Inferior parietal cortex (tissue), 1 donor: ENCODE data around the gene ARID1B.
"Not testable (repeated sequence)": the region's sequence is repeated elsewhere in the genome, so short reads cannot be mapped to it uniquely, and the experiment has no call there.

Experiments used
- DNase-seq: peaks from one replicate; pipeline ENCODE4 v3.0.0-alpha.2; 2016; ENCODE audit errors: extremely low spot score

ARID1B gene

DNA sequence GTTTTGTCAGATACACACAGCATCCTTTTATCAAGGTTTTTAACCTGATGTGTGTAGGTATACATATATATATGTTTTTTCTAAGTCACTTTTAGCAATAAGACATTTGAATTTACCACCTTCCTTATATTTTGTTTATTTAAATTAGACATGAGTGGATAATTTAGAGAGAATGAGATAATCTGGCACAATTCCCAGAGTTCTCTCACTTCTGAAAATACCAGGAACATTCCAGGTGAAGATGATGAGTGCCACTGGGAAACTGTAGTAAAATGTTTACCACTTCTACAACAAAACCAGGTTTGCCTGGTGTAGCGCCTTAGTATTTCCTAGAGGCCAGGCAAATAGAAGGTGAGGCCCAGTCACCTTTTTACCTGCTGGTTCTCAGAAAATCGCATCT is 356.7 kb downstream of the ARID1B start:
- no peak for DNase-seq

DNA sequence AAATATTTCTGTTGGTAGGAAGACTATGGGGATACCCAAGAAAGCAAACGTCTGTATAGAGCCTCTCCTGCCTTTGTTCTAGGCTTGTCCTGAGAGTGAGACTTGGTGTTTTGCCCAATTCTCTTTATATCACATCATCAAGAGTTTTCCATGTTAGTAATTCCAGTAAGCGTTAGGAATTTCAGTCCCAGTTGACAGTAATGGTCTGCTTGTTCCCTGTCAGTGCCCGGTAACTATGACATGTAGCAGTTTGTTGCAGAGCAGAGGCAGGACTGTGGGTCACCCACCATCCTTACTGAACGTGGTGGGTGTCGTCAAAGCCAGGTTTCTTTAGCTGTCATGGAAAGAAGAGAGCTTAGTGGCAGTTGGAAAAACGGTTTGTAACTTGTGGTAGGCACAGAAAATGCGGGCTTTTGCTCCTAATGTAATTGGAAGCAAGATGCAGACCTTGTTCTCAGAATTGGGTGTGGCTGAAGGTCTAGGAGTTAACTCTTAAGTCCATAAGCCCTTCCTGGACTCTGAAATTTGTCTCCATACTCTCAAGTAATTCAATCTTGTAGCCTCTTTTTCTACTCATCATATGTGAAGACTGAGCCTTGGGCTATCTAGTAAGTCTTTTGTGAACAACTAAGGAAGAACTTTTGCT is 357.3 kb downstream of the ARID1B start:
- DNase-seq = no peak

DNA sequence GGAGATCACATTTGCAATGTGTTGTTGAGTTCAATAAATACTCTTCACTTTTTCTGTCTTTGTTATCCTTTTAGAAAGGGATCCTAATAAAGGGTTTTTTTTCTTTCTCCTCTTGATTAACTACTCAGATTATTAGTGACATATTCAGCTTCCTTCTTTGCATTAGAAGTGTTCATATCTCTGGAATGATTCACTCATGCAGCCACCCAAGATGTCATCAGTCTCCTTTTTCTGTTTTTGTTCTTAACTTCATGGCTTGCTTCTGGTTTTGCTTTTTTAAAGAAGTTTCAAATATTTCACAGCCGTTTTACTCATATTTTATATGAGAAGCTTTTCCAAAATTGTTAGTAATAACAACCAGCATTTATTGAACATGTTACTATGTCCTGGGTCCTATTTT is 358.5 kb downstream of the ARID1B start:
- DNase-seq = no peak

DNA sequence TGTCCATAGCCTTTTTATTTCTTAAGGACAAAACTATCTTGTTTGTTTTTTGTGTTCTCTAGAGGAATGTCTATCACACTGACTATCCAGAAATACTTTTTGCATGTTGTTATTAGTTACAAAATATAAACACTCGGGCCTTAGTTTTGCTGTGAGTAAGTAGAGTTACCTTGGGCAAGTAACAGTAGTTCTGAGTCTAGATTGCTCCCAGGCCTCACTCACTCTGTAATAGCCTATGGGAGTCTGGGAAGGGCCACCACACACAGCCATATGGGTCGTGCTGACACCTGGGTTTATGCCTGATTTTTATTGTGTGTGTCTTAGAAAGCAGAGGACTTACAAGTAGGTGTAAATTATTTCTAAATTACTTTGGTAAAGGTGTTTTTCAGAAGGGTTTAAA is 360.3 kb downstream of the ARID1B start:
- no peak for DNase-seq

DNA sequence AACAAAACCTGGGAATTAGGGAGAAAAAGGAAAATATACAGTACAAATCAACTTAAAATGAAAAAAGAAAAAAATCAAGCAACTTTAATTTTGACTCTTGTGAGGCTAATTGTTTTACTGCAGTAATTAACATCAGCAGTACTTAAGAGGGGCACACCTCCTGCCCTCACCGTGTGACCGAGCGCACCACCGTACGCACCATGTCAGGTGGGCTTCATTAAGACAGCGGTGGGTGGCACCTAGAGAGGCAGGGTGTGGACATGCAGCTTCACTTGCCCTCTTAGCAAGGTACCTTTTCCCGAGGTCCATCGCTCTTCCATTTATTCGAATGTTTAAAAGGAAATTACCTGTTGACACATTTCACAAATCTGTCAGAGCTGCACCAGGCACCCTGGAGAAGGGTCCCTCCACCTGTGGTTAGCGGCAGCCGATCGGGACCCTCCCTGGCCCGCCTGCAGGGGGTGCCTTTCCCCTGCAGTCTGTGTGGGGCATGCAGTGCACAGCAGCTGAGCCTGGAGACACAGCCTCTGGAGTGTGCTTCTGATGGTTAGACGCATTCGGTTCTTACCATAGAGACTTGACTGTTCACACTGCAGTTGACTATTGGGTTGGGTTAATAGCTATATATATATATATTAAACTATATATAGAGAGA is 362.0 kb downstream of the ARID1B start:
- DNase-seq = no peak

DNA sequence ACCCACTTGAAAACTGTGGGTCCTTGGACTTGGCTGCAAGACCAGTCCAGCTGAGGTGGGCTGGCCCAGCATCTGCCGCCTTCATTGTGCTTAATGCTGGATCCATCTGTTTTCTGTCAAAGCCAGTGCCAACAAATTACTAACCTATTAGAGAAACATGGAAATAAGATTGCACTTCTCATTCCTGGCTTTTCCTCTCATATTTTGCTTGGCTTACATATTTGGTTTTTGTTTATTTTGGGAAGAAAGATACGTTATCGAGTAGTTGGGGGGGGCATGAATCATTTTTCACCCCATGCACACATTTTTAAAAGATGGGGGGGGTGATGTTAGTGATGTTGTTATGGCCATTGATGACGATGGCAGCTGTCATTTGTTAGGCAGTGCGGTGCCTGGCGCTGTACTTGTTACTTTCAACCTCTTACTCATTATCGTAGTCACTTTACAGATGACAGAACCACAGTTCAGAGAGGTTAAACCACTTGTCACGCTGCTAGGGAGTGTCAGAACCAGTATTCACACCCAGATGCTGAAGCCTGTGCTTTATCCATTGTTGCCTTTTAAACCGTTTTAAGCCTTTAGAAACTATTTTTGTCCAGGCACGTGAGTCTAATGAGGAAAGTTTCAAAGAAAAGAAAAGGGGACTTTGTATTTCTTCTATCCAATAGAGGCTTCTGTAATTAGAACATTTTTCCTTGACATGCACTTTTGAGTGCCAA is 366.2 kb downstream of the ARID1B start:
- DNase-seq = no peak

DNA sequence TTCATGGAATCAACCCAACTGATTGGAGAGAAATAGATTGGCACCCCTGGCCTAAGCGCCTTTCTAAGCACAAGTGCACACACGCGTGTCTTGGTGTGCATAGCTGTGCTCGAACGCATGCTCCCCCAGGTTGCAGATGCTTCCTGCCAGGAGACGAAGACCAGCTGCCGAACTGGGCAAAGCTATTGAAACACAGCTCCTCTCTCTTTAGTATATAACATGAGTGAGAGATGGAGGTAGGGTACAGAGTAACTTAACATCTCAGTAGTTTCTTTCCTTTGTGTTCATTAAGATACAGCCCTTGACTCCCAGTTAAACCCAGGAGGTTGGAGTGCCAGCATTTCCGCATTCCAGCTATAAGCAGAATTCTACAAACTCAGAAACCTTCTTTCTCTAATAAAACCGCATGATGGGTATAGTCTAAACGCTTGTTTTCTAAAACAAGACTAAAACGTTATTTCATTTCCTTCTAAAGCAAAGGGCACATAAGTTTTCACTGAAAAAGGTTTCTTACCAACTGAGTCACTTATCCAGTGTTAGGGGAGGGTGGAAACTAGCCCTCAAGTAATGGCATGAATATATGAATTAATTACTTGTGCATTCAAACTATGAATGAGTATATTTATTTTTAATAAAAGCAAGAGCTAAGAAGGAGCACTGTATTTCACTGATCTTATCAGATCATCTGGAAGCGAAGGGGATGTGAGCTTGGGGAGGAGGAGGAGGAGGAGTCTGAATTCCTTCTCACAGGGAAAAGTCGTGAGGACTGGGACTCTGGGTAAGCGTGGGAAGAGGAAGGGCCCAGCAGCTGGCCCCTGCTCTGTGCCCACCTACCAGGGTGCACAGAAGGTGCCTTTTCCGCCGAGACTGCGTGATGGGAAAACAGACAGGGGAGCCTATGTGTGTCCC is 367.0 kb downstream of the ARID1B start:
- DNase-seq = no peak

DNA sequence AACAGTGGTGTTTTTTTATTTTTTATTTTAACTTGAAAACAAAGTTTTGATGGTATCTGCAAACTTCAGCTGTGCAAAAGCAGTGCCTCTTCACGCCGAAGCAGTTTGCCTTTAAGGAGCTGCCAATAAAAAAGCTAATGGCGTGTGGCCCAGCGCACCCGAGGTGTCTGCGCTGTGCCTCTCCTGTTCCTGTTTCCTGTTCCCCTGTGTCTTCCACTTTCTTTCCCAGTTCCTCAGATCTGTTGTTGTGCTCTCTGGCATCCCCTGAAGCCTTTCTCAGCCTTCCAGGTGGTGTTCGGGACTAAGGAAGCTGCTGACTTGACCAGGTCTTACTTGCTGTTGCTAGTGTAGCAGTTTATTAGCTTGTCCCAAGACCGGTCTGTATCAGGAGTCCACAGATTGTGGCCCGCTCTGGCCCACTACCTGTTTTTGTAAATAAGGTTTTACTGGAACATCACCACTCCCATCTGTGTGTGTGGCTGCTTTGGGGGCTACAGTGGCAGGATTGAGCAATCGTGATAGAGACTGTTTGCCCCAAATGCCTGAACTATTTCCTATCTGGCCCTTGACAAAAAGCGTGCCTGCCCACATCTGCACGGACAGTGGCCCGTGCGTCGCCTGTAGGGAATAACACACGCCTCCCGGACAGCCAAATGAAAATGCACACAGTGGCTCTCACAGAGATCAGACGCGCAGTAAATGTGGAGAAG is 367.8 kb downstream of the ARID1B start:
- DNase-seq = no peak

DNA sequence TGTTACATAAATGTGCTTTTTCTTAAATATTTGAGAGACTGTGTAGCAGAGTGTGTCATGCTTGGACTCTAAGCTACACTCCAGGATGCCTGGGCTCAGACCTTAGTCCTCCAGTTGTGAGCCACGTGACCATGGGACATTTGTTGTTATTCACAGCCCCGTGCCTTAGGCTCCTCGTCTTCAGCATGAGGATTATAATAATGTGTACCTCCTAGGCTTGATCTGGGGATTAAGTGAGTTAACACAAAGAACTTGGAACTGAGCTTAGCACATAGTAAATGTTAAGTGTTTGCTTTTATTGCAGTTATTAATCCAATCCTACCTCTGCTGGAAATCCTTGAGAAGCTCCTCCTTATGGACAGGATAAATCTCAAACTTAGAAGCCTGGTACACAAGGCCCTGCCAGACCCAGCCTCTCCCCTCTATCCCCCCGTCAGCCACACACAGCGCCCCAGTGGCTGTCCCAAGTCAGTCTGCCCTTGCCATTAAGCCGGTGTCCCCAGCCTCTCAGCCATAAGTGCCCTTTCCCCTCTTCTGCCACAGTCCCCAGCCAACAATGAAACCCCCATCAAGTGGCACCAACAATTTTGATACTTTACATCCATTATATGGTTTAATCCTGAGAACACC is 368.6 kb downstream of the ARID1B start:
- DNase-seq = no peak

DNA sequence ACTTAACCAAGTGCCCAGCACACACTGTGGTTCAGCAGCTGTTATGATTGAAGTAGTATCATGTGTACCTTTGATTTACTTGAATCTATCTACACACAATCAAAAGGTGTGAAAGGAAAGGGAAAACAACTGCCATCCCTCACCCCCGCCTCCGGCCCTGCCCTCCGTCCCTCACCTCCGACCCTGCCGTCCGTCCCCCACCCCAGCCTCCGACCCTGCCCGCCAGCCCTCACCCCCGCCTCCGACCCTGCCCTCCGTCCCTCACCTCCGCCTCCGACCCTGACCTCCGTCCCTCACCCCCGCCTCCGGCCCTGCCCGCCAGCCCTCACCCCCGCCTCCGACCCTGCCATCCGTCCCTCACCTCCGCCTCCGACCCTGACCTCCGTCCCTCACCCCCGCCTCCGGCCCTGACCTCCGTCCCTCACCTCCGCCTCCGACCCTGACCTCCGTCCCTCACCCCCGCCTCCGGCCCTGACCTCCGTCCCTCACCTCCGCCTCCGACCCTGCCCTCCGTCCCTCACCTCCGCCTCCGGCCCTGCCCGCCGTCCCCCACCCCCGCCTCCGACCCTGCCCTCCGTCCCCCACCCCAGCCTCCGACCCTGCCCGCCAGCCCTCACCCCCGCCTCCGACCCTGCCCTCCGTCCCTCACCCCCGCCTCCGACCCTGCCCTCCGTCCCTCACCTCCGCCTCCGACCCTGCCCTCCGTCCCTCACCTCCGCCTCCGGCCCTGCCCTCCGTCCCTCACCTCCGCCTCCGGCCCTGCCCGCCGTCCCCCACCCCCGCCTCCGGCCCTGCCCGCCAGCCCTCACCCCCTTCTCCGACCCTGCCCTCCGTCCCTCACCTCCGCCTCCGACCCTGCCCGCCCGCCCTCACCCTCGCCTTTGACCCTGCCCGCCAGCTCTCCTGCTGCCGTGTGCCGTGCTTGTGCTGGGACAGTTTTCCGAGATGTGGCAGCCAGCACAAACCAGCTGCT is 370.2 kb downstream of the ARID1B start:
- not testable (repeated sequence) for DNase-seq

DNA sequence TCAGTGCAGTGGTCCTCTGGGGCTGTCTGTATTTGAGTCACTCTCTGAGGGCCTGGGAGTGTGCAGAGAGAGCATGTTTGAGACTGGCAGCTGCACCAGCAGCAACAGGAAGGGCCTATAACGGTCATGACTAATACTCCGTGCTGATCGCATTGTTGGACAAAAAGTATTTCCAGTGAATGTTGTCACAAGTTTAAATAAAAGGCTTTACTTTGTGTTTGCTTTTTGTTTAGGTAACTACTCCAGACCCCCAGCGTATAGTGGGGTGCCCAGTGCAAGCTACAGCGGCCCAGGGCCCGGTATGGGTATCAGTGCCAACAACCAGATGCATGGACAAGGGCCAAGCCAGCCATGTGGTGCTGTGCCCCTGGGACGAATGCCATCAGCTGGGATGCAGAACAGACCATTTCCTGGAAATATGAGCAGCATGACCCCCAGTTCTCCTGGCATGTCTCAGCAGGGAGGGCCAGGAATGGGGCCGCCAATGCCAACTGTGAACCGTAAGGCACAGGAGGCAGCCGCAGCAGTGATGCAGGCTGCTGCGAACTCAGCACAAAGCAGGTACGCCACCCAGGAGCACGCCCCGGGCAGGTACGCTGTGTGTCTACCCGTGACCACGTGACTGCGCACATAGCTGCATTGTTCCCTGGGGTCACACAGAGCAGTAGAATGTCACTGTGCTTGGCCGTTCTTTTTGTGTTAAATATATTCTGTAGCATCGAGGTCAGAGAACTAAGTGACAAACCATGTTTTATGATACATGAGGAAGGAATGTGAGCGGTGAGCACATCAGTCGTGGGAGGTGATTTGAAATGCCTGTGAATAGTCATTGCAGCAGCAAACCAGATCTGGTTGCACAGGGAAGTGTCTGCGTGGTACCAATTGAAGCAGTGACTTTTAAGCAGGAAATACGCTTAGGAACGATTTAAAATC is 371.5 kb downstream of the ARID1B start:
- DNase-seq = peak; percentile 69

DNA sequence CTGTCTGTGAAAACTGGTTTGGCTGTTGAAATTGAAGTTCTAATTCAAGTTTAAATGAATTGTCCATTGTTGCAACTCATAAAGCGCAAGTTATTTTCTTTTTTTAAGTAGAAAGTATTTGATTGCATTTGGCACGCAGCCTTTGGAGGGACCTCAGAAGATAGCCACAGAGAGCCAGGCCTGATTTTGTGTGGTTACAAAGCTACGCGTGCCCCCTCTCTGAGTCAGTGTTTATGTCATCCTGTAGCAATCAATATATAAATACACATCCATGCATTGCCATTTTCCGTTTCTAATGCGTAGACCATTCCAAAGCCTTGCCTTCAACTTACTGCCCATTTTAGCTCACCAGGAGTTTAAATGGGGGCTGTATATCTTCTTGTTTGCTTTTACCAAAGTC is 372.9 kb downstream of the ARID1B start:
- no peak for DNase-seq

DNA sequence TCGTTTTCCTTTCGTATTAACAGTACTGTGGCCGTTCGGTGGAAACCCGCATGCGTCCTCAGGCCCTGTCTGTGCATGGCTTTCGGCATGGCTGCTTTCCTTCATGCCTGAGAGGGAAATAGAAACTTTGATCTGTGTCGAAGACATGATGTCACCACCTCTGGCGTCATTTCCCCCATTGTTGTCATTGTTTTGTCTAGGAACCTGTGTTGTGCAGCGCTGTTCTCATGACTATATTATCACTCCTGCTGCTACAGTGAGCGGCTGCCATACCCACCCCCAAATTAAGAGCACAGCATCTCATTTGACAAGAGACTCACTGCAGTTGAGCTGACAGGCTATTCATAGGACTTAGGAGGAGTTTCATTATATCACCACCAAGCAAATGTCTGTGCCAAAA is 373.9 kb downstream of the ARID1B start:
- no peak for DNase-seq

DNA sequence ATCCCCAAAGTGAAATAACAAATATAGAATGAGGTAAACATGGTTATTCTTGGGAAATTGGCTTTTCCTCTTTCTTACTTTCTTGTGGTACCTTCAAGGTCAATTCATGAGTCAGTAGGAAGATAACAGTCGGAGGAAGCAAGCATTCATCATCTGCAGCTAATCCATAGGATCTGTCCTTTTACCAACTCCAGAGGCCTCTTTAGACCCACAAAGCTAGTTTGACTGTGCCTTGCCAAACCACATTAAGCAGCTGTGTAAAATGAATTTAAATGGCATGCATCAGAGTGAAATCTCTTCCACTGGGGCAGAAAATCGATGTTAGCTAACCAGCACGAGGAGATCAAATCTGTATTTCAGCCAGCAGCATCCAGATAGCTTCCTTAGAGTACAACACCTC is 374.8 kb downstream of the ARID1B start:
- DNase-seq = no peak

DNA sequence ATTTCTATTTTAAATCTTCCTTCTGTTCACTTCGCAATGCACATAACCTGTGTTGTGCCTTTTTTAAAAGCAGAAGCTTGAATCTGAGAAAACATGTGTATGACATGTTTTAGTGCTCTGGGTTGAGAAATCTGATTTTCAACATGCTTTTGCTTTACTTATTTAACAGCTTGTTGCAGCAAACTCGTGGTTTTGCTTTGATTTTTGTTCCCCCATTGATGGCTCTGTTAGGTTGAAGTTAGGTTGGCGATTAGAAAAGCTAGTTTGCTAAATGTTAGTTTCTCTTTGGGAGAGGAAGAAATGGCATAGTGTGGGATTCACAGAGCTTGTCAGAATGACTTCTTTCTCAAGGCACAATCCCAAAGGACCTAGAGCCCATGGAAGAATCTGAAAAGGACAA is 375.4 kb downstream of the ARID1B start:
- no peak for DNase-seq

DNA sequence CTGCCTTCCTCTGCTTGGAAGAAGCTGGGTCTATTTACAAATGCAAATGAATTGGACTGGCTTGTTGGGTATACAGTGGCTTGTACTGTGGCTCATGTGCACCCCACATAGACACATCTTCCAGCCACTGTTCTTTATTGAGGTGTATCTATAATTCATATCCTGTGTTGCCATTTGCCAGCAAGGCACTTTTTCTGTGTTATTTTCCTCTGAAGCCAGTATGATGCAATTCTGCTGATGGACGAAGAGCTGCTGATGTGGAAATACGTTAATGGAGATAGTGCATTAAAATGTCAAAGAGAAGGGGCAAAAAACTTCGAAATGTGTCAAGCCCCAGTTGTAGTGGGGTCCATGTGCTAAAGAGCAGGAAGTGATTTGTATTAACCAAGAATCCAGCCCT is 378.6 kb downstream of the ARID1B start:
- no peak for DNase-seq

DNA sequence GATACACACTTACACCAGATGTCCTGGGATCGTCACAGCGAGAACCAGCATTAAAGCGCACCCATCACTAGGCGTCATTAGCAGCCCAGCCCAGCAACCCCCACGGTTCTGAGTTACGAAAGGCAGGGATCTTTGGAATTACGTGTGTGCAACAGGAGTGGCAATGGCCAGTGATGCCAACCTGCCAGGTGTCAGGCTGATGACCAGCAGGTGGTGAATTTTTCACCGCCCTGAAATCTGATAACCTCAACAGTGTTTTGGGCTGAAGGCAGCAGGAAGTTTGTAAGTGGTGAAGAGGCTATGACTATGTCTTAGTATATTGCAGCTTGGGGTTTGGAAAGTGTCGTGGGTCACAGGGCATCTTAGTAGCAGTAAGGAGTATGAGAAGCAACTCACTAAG is 380.1 kb downstream of the ARID1B start:
- no peak for DNase-seq

DNA sequence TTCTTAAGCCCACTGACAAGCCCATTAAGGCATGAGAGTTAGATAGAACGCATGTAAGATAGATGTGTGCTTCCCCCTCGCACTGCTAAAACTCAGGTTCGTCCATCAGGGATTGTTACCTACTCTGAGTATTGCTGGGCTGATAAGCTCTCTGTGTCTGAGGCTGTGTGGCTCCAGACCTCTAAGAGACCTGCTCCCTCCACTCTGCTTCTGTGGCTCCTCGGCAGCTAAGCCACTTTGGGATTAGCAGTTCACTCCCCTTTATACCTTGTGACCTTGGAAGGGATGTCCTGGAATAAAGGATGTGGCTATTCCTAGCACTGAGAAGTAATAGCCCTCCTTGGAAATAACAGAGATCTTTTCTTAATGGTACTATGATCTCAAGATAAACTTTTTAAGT is 381.3 kb downstream of the ARID1B start:
- no peak for DNase-seq

DNA sequence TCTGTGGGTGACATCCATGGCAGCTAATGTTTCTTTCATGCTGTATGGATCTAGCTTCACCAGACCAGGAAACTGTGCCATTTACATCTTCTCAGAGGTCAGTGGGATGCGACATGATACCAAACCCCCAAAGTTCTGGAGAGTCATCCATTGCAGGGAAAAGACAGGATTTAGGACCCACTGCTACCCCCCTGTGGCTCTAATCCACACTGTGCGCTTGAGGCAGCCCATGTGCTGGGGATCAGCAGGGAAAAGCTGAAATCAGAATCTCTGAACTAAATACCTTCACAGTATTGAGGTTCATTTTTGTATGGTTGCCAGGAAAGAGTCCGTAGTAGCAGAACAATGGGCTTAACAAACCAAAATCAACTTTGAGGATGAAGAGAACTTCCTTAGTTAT is 381.7 kb downstream of the ARID1B start:
- no peak for DNase-seq
